ENCODE measurements around the gene CTRB1.

The CTRB1 gene

DNA sequence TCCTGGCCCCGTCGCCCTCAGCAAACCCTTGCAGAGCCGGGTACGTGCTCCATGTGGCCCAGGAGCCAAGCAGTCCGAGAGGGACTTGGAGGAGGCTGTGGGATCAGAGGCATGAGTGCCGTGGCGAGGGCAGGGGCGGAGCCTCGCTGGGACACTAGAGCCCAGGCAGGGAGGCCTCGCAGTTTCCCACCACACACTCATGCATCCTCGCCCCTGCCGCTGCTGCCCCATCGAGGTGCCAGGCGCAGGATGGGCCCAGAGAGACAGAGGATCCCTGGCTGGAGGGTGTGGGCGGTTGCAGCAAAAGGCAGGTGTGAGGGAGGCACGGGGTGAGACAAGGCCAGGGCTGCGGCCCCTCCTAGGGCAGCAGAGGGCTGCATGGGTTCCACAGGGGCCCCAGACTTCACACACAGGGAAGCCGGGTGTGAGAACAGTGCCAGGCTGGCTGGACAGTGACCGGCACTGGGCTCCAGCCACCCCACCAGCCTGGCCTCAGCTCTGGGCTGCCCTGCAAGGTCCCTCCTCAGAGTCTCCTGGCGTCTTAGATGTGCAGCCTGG, 25.0 kb downstream of the CTRB1 start:
- DNase-seq = no peak

DNA sequence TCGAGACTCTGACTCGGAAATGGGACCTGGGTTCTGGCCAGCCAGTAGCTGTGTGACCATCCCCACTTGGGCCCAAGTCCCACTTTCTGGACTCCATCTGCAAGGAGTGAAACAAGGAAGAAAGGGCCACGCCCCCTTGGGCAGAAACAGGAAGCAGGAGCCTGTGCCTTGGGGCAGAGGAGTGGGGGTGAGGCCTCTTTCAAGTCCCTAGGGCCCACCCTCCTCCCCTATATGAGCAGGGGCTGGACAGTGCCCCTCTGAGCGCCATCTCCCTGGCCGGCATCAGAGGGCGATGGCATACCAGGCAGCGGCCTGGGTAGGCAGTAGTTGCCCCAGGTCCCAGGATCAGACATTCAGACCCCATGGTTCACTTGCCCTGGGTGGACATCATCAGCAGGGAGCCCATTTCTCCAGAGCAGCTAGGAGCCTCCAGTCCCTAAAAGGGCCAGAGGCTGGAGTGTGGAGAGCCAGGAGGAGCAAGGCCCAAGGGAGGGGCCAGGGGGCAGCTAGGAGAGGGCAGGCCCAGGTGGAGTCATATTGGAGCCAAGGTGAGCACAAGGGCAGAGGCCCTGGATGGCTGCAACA, 25.5 kb downstream of the CTRB1 start:
- no peak for DNase-seq

DNA sequence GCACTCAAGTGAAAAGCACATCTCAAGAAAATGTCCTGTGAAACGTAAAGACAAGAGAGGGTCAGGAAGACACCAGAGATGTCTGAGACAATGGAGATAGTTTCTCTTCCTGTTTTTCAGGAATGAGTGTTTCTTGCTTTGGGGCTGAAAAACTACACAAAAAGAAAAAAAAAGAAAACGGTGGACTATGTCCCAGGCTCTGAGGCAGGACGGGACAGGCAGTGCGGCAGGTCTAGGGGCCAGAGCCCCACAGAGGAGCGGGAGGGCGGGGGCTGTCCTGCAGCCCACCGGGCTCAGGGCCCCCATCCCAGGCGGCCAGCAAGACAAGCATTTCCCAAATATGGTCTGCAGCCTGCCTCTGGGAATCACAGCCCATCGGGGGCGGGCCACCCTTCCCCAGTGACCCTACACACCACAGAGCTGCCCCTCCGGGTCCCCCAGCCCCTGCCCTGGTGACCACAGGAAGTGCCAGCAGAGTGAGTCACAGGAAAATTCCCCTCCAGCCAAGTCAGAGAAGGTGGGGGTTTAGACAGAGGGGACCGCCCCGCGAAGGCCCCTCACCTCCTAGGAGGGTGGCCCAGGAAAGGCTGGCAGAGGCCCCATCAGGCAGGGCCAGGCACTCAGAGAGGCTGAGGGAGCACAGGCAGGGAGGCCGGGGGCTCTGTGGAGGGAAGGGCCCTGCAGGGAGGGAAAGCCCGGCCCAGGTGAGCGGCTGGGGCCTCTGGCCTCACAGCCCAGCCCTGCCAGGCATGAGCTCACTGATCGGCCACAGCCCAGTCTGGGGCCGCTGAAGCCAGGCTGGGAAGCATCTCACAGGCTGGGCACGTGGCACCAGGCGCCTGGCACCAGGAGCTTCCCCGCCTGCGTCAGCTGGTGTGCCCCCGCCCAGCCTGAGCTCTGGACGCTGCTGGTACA, 26.3 kb downstream of the CTRB1 start:
- no peak for DNase-seq

DNA sequence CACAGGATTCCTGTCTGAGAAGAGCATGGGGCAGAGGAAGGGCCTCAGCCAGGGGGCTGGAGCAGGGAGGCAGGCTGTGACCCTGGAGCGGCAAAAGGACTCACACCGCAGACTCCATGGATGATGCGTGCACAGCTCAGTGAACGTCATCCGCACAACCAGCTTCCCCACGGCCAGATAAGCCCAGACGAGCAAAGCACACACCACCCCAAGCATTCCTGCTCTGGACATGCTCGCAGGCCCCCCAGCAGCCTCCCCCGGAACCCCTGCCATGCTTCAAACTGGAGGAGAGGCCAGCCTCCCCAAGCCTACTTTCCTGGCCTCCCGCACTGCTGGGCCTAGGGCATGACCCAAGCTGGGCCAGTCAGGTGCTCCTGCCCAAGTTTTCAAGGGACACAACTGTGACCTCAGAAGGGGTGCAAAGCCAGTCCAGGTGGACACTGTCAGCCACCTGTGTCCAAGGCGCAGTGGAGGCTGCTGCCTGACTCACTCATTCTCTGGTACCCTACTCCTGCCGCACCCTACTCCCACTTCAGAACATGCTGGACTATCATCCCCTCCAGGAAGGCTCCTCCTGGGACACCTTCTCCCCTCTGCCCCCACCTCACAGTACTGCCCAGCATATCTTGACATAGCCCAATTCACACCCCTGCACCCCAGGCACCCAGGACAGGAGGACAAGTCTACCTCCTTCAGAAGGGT, 27.9 kb downstream of the CTRB1 start:
- no peak for DNase-seq

DNA sequence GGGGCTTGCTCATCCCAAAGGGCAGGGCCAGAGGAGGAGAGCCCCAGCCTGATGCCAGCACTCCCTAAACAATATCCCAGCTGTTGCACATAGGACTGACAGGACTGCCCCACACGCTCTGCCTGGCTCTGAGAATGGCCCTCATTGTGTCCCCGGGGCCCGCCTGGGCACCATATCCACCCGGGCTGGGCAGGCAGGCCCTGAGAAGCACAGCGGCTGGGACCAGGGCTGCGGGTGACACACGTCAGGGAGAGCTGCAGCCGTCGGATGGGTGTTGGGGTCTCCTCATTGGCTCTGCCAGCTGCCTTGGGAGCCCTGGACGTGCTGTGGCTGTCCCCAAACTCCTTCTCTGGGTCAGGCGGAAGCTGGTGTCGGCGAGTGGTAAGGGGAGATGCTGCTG, 28.5 kb downstream of the CTRB1 start:
- DNase-seq = no peak

DNA sequence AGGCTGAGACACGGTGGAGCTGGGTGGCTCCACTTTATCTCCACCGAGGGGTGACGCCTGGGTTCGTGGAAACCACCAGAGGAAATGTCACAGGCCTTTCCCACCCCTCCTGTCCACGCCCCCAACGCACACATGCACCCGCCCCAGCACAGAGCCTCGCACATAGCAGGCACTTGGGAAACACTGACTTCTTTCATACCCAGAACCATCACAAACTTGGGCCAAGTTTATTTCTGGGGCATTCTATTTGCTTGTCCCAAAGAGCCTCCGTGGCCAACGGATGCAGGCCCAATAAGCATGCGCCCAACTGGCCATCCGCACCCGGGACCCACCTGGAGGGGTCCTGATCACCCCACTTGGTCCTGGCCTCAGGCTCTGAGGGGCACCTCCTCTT, 29.4 kb downstream of the CTRB1 start:
- no peak for DNase-seq

DNA sequence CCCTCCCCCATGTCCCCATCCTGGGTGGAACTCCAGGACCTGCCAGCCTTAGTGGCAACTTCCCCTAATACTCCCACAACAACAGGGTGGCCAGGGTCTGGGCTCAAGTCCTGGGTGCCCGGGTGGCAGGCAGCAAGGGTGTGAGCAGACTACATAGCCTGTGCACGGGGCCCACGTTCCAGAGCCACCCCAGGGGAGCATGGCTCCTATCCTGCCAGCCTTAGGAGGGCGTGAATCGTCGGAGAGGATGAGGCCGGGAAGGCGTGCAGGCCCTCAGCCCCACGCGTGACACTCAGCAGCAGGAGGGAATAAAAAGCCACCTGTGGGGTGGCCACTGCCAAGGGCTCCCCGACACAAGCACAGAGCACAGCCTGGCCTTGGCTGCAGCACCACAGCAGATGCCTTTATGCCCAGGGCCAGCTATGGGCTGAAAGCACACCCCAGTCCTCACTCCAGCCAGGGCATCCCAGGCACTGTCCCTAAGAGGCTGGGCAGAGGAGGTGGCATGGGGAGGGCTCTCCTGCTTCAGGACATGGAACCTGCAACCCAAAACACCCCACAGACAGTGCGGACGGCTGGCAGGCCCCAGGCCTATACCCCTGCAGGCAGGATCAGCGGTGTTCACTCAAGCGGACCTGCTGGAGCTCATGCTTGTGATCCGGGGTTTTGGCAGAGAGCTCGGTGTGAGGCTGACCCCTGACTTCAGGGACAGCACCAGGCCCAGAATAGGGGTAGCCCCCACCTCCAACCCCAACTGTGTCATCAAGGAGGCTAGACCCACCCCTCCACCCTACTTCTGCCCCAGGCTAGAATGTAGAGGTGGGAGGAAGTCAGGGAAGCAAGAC, 30.0 kb downstream of the CTRB1 start:
- no peak for DNase-seq

DNA sequence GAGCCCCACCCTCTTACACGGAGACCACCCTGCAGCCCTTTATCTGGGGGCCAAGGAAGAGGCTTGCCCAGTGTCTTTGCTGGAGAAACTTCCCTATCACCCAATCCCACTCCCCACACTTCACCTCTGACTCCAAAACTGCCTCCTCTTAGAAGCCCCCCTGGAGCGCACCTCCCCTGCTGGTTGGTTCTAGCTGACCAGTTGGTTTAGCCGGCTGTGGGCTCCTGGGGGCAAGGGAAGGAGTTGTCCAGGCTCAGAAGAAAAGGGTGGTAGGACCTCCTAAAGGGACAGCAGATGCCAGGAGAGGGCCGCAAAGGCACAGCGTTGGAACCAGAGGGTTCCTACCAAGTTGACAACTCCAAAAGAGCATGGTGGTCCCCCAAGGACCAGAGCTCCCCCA, 30.7 kb downstream of the CTRB1 start:
- DNase-seq = no peak

DNA sequence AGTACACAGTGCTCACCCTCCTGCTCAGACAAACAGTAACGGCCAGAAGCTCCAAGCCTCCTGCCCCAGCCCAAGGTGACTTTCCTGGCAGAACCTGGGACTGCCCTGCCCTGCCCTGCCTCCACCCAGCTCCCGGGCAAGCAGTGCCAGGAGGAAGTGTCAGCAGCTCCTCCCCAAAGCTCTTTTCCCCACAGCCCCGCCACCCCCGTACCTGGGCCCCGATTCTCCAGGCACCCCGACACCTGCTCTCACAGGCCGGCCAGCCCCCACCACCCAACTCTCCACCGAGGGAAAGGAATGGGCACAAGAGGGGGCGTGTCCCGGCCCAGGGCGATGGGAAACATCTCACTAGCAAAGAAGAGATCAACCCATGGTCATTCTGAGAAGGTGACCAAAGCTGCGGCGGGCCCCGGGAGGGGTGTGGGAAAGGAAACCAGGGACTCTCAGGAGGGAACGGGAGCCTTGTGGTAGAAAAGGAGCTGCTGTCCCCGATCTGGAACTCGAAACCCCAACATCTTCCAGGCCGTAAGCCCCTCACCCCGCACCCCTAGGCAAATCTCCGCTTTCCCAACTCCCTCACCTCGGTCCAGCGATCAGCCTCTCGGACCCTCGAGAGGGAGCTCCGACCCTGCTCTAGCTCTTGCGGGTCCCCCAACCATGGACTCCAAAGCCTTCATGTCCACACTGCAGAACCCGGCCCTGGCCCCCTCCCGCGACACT, 31.5 kb downstream of the CTRB1 start:
- no peak for DNase-seq

DNA sequence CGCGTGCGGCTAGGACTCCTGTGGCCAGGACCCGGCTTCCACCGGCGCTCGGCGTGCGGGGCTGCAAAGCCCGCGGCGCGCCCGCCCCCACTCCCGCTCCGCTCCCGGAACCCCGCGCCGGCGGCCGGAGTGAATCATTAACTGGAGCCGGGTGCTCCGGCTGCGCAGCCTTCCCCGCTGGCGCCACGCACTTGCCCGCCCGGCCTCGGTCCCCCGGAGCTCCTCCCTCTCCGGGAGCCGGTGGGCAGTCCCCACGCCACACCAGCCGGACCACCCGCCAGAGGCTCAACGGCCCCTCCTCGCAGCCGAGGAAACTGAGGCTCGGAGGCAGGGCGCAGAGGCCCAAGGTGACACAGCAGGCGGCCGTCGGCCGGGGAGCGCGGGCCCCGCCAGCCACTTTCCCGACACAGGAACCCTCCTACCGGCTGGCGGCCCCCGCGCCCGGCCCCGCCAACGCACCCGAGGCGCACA, 32.1 kb downstream of the CTRB1 start:
- no peak for DNase-seq

DNA sequence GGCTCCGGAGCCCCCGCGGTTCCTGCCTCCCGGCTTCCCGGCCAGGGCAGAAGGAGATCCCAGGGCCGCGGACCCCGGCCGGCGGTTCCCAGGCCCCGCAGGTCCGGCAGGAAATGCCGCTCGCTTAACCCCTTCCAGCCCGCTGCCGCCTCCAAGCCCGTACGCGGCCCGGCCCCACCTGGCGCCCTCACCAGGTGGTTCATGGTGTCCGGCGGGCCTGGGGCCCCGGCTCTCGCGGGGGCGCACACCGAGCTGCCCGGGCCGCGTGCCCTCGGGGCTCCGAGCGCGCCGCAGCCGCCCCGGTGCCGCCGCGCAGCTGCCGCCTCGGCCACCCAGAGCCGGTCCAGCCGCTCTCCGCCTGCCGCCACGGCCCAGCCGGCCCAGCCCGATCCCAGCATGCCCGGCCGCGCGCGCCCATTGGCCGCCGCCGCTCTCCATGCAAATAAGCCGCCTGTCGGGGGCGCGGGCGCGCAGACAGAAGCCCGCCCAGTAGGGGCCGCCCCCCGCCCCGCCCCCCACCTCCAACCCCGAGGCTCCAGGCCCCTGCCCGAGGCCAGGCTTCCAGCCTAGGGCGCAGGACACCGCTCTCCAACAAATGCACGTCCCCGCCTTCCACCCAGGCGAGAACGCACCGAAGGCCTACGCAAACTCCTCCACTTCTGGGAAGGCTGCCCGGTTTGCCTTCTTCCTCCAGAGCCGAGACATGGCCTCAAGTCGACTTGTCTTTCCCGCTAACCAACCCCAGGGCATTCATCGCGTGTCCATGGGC, 32.7 kb downstream of the CTRB1 start, which contains the start of gene BCAR1:
Gene BCAR1, minus strand, starts transcription at position 345 of the 769 bp plus-strand sequence. Its CDS starts 142 bp downstream, at position 203.
- peak; percentile 52 for DNase-seq

DNA sequence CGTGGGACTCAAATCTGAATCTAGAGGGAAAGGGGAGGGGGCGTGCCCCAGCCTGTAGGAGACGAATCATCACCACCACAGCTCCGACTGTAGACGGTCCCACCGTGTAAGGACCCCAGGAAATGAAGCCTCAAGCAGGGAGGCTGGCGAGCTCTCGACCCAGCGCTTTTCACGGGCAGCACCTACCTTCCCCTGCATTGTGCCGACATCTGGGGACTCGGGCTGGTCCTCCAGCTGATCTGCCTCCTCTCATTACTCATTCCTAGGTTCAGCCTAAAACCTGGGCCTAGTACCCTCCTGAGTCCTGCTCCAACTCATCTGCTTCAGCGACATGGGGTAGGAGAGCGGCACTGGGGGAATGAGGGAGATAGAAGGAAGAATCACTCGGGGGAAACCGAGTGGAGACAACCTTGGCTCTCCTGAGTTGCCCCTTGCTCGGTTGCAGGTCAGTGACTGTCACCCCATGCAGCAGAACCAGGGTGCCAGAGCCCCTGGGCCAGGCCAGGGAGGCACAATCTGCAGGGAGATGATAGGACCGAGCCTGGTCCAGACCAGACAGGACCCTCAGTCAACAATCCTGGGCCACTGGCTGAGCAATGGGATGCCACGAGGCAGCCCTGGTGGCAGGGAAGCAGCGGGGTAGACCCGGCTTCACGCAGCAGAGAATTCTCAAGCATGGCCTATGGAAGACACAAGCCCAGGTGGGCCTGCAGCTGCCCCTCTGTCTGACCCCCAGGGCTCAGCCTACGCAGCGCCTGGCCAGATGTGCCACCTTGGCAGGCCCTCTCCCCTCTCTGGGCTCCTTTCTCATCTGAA, 33.5 kb downstream of the CTRB1 start:
- no peak for DNase-seq

DNA sequence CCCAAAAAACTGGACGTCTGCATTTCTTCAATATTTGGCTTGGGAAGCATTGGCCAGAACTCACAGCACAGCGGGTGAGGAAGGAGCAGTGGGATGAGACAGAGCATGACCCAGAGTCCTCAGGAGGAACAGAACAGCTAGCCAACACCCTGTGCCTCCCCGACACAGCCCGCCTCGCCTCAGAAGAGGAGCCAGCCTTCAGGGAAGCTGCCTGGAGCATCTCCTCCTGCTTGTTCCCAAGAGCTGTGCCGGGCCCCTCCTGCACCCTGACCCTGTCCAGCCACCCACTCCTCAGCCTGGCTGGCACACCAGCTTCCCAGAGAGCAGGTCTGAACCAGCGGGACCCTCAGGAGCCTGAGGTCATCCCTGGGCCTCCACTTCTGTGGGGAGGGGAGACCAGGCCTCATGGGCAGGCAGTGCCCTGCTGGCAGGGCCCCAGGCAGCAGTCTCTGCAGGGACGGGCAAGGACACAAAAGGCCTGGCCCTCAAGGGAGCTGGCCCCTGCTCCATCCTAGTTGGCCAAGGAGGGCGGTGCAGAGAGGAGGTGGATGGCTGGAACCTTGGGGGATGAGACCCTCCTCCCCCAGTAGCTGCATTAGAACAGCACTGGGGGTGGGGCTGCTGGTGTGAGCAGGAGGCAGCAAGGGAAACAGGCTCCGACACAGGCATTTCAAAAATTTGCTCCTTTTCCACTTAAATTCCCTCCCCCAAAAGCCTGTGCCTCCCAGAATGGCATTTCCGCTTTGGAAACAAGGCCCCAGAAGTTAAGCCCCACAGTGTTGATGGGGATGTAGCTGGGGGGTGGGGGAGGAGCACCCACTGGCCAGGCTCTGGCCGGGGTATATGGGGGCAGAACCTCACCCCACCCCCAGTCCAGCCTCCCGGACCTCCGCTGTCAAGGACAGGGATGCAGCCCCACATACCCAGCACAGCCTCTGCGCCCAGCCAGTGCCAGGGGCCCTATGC, 34.4 kb downstream of the CTRB1 start:
- DNase-seq = no peak

DNA sequence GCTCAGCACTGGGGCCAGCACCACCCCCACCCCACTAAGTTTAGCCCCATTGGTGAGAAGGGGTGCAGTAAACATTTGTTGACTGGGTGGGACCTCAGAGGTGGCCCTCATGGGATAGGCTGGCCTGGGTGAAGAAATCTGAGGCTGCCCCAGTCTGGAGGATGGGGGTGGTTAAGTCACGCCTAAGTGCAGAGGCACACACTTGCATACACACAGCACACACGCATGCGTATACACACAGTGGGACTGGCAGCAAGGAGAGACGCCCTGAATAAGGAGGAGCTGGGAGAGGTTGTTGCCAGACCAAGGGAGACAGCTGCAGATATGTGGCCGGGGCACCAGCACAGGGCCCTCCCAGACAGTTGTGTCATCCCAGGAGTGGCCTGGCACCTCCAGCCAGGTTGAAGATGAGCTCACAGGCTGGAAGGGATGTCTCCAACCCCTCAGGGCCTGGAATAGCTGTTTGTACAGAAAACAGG, 35.6 kb downstream of the CTRB1 start:
- no peak for DNase-seq

DNA sequence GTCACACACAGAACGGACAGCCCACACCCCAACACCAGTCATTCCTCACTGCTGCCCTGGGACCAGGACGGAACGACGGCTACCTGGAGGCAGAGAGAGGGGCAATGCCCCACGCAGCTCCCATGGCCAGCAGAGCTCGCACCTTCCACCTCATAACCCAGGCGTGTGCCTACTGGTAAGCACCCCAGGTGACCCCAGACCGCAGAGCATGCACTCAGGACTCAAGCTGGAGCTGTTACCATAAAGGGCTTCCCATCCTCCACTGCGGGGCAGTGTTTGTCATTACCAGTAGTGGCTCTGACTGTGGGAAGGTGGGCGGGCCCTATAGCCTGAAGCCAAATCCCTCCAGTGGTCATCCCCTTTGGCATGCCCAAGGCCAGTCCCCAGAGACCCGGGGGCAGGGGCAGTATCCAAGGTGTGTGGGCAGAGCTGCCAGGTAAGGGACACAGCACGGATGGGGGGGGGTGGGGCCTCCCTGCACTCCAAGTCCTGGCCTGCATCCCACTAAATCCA, 37.3 kb downstream of the CTRB1 start:
- no peak for DNase-seq

DNA sequence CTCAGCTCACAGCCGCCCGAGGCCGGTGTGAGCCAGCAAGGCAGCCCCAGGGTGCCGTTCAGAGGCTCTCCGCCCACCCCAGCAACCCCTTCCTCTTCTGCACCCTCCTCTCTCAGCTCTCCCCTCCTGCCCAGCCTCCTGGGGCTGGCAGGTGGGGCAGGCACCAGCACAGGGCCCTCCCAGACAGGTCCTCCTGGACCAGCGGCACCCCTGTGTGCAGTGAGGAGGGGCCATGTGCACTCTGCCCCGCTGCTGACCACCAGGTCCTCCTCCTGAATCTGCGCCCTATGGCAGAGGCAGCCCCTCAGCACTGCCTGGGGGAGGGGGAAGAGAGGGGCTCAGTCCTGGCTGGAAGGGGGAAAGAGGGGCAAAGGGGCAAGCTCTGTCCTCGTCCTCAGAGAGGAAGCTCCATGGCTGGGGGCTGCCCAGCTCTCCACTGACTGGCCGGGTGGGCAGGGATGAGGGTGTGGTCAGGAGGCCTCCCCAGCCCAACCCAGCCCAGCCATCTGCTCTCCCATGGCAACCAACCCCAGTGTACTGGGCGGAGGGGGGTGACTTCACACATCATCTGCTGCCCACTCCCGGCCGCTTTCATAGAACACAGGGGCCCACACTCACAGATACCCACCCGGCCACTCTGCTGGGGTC, 38.0 kb downstream of the CTRB1 start:
- DNase-seq = no peak

DNA sequence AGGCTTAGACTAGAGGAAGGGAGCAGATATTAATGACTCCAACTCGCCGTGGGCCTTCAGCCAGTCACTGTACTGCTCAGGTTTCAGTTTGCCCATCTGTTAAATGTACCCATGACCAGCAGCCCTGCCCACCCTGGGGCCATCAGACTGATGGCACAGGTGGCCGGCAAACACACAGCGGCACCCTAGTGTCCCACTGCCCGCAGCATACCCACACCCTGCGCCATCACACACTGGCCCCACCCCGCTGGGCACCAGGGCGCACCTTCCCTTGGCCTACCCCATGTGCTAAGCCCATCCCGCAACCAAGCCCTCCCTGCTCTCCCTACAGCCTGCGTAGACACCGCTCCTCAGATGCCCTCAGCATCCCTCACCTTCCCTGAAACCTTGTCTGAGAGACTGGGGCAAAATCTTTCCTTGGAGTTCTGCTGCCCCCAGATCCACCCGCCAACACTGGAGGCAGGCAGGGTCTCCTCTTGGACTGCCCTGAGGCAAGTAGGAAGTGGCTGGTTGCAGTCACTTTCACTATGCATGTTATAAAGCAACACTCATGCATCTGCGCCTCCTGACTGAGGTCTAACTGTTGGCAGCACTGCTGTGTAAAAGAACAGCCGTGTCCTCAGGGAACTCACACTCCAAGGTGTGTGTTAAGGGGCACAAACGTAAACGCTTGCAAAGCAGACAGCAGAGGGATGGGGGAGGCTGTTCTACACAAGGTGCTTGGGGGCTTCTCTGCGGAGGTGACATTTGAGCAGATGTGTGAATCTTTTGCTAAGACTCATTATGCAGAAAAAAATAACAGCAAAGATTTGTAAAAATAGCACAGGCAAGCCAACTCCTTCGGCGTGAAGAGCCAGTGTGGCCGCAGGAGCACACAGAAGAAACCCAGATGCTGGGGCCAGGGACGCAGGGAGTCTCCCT, 39.4 kb downstream of the CTRB1 start:
- no peak for DNase-seq

Data from NCI-H526 treated with DMSO at 0.1 percent for 48 hours (cell line).